HepG2 (cell line): ENCODE results near the gene KRT71. TPM values are rescaled to one million over a fixed set of nuclear protein-coding genes. Genes with fewer than 3 reads are reported as not detected.

Source experiments
- DZIP1 ChIP-seq: sonication (generic); formaldehyde crosslinking; IDR thresholded peaks from 2 replicates; pipeline ENCODE4 v1.5.0; 2020; ENCODE audit warnings: mild to moderate bottlenecking, missing genetic modification reagents
- MIER2 ChIP-seq: IDR thresholded peaks from 2 replicates; pipeline ENCODE4 v1.6.1; 2016; ENCODE audit warnings: missing biosample characterization, missing genetic modification reagents
- PRDM10 ChIP-seq: sonication (generic); formaldehyde crosslinking; IDR thresholded peaks from 2 replicates; pipeline ENCODE4 v1.4.0; 2020; ENCODE audit warnings: low read depth, missing genetic modification reagents
- SP5 ChIP-seq: IDR thresholded peaks from 2 replicates; pipeline ENCODE4 v1.6.1; 2016; ENCODE audit warnings: low read depth, borderline replicate concordance
- SRF ChIP-seq: IDR thresholded peaks from 2 replicates; pipeline ENCODE4 v1.6.1; 2011; ENCODE audit warnings: mild to moderate bottlenecking, low read depth, low read length, moderate library complexity
- TP53 ChIP-seq: sonication (generic); formaldehyde crosslinking; conservative IDR thresholded peaks from 2 replicates; pipeline ENCODE4 v1.4.0; 2020; ENCODE audit warnings: missing genetic modification reagents
- ZBTB7B ChIP-seq: sonication (generic); formaldehyde crosslinking; IDR thresholded peaks from 2 replicates; pipeline ENCODE4 v1.4.0; 2020; ENCODE audit warnings: missing genetic modification reagents
- ZFP41 ChIP-seq: sonication (generic); formaldehyde crosslinking; IDR thresholded peaks from 2 replicates; pipeline ENCODE4 v1.4.0; 2020; ENCODE audit warnings: mild to moderate bottlenecking, missing genetic modification reagents, borderline replicate concordance
- ZNF768 ChIP-seq: sonication (generic); formaldehyde crosslinking; IDR thresholded peaks from 2 replicates; pipeline ENCODE4 v1.4.0; 2020; ENCODE audit warnings: missing genetic modification reagents
- polyA plus RNA-seq, 8 experiments: library from polyadenylated mRNA; depleted of rRNA in 3 of 8; stranded (reverse) in 7 of 8; unstranded in 1 of 8; fragments of >200 nt; fragmentation: Illumina TruSeq in 4 of 8; extraction: Trizol in 4 of 8; gene quantifications; 2 replicates each; pipeline versions ENCODE4 v1.2.1 to v1.2.3, GENCODE V29; 2011 to 2016; ENCODE audit warnings: low read depth in 4 of 8, missing spikeins in 1 of 8, mixed read lengths in 1 of 8; ENCODE audit not compliant: insufficient read depth in 1 of 8
- total RNA-seq, 5 experiments: library from RNA; depleted of rRNA; stranded (reverse); fragments of >200 nt; fragmentation: Illumina TruSeq; extraction: Trizol; gene quantifications; 2 replicates each; pipeline ENCODE4 v1.2.3, GENCODE V29; 2016; ENCODE audit warnings: low read depth in 1 of 5

KRT71 gene
- total and polyA plus RNA-seq, 2 of the 13 experiments (the other 11 are each of a cell fraction or from before 2014, with no cell fraction given) = not detected

GRCh38 chr12:52537101-52537500, 15.8 kb downstream of the KRT71 start (continued):
- TF ChIP-seq PRDM10 (no peak), TP53 (CRISPR knock-in tag) (no peak), SP5 (CRISPR knock-in tag) (no peak), DZIP1 (no peak), ZFP41 (no peak), MIER2 (no peak), ZNF768 (CRISPR knock-in tag) (no peak), ZBTB7B (CRISPR knock-in tag) (no peak), SRF (no peak)
- TF ChIP-seq, all 625 proteins: peak for 0
